ENCODE measurements around the gene ATP6V0E1.
"Not testable (repeated sequence)": the region's sequence is repeated elsewhere in the genome, so short reads cannot be mapped to it uniquely, and the experiment has no call there.

Gene ATP6V0E1

GRCh38 chr5:173004013-173004412, 20.4 kb downstream of the ATP6V0E1 start:
- no peak for DNase-seq (ENCODE audit: low spot score)

- DNase-seq (ENCODE audit: low spot score), result no peak
These were observed 20.9 kb downstream of the ATP6V0E1 start for GRCh38 chr5:173004447-173004846.

GRCh38 chr5:173010021-173010420, 26.4 kb downstream of the ATP6V0E1 start:
- DNase-seq (ENCODE audit: low spot score), result no peak

GRCh38 chr5:173010547-173011464, 27.2 kb downstream of the ATP6V0E1 start:
- peak; percentile 74 for DNase-seq (ENCODE audit: low spot score)

- DNase-seq (ENCODE audit: low spot score), result no peak
These were observed 28.0 kb downstream of the ATP6V0E1 start for GRCh38 chr5:173011566-173011965.

- no peak for DNase-seq (ENCODE audit: low spot score)
These were observed 29.3 kb downstream of the ATP6V0E1 start for GRCh38 chr5:173012882-173013281.

- no peak for DNase-seq (ENCODE audit: low spot score)
These were observed 31.1 kb downstream of the ATP6V0E1 start for GRCh38 chr5:173014671-173015070.

GRCh38 chr5:173015192-173015591, 31.6 kb downstream of the ATP6V0E1 start:
- no peak for DNase-seq (ENCODE audit: low spot score)

GRCh38 chr5:173015598-173016455, 32.3 kb downstream of the ATP6V0E1 start:
- DNase-seq (ENCODE audit: low spot score), result no peak

- peak; percentile 72 for DNase-seq (ENCODE audit: low spot score)
These were observed 33.1 kb downstream of the ATP6V0E1 start for GRCh38 chr5:173016598-173017046.

GRCh38 chr5:173017087-173017486, 33.5 kb downstream of the ATP6V0E1 start:
- DNase-seq (ENCODE audit: low spot score), result not testable (repeated sequence)

- no peak for DNase-seq (ENCODE audit: low spot score)
These were observed 34.8 kb downstream of the ATP6V0E1 start for GRCh38 chr5:173018358-173018757.

- DNase-seq (ENCODE audit: low spot score), result no peak
These were observed 36.6 kb downstream of the ATP6V0E1 start for GRCh38 chr5:173020154-173020581.

- DNase-seq (ENCODE audit: low spot score), result peak; percentile 83
These were observed 37.1 kb downstream of the ATP6V0E1 start for GRCh38 chr5:173020643-173021042.

- no peak for DNase-seq (ENCODE audit: low spot score)
These were observed 42.1 kb downstream of the ATP6V0E1 start for GRCh38 chr5:173025651-173026050.

GRCh38 chr5:173027905-173028304, 44.3 kb downstream of the ATP6V0E1 start:
- DNase-seq (ENCODE audit: low spot score), result no peak

GRCh38 chr5:173028811-173029327, 45.3 kb downstream of the ATP6V0E1 start:
- DNase-seq (ENCODE audit: low spot score), result no peak

GRCh38 chr5:173029499-173029921, 45.9 kb downstream of the ATP6V0E1 start:
- DNase-seq (ENCODE audit: low spot score), result no peak

- DNase-seq (ENCODE audit: low spot score), result not testable (repeated sequence)
These were observed 48.5 kb downstream of the ATP6V0E1 start for GRCh38 chr5:173032096-173032495.

GRCh38 chr5:173032730-173033129, 49.2 kb downstream of the ATP6V0E1 start:
- DNase-seq (ENCODE audit: low spot score), result no peak

GRCh38 chr5:173033923-173034322, 50.4 kb downstream of the ATP6V0E1 start:
- DNase-seq (ENCODE audit: low spot score), result no peak
